LNCaP clone FGC (cell line): ENCODE data around the gene CYP2A6.
"Not testable (repeated sequence)": the region's sequence is repeated elsewhere in the genome, so short reads cannot be mapped to it uniquely, and the experiment has no call there.

ENCODE experiments used
- DNase-seq: peaks from one replicate; pipeline ENCODE4 v3.0.0-alpha.2; 2011; ENCODE audit warnings: low read depth
- H3K4me3 ChIP-seq: 2 replicates; pipeline ENCODE4 v1.5.1; 2011; ENCODE audit warnings: mild to moderate bottlenecking, low read depth, low read length, control low read depth
- TF ChIP-seq, protein P1 (sequence below): IDR thresholded peaks from 2 replicates; pipeline ENCODE4 v1.5.1; 2012; ENCODE audit warnings: mild to moderate bottlenecking; ENCODE audit not compliant: control insufficient read depth, insufficient read depth; ENCODE audit errors: extremely low read depth

CYP2A6 gene

DNA sequence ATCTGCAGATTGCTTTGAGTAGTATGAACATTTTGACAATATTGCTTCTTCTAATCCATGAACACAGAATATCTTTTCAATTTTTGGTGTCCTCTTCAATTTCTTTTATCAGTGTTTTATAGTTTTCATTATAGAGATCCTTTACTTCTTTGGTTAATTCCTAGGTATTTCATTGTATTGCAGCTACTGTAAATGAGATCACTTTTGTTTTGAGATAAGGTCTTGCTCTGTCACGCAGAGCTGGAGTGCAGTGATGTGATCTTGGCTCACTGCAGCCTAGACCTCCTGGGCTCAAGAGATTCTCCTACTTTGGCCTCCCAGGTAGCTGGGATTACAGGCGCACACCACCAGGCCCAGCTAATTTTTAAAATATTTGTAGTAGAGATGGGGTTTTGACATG, 22.0 kb upstream of the CYP2A6 start:
- H3K4me3 ChIP-seq, result no peak overlapping the region
- TF ChIP-seq, protein P1, sequence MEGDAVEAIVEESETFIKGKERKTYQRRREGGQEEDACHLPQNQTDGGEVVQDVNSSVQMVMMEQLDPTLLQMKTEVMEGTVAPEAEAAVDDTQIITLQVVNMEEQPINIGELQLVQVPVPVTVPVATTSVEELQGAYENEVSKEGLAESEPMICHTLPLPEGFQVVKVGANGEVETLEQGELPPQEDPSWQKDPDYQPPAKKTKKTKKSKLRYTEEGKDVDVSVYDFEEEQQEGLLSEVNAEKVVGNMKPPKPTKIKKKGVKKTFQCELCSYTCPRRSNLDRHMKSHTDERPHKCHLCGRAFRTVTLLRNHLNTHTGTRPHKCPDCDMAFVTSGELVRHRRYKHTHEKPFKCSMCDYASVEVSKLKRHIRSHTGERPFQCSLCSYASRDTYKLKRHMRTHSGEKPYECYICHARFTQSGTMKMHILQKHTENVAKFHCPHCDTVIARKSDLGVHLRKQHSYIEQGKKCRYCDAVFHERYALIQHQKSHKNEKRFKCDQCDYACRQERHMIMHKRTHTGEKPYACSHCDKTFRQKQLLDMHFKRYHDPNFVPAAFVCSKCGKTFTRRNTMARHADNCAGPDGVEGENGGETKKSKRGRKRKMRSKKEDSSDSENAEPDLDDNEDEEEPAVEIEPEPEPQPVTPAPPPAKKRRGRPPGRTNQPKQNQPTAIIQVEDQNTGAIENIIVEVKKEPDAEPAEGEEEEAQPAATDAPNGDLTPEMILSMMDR, result no peak

DNA sequence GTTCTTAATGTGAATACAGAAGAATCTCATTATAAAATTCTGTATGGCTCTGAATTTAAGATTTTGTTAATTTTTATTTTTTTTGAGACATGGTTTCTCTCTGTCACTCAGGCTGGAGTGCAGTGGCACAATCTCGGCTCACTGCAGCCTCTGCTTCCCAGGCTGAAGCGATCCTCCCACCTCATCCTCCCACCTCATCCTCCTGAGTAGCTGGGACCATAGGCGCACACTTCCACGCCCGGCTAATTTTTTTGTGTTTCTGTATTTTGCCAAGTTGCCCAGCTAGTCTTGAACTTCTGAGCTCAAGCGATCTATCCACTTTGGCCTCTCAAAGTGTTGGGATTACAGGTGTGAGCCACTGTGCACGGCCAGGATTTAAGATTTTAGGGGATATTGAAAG, 17.5 kb upstream of the CYP2A6 start:
- DNase-seq, result no peak
- TF ChIP-seq, protein P1, result no peak
- H3K4me3 ChIP-seq, result no peak overlapping the region

More for the DNA sequence above, 22.0 kb upstream of the CYP2A6 start:
- DNase-seq, result no peak

DNA sequence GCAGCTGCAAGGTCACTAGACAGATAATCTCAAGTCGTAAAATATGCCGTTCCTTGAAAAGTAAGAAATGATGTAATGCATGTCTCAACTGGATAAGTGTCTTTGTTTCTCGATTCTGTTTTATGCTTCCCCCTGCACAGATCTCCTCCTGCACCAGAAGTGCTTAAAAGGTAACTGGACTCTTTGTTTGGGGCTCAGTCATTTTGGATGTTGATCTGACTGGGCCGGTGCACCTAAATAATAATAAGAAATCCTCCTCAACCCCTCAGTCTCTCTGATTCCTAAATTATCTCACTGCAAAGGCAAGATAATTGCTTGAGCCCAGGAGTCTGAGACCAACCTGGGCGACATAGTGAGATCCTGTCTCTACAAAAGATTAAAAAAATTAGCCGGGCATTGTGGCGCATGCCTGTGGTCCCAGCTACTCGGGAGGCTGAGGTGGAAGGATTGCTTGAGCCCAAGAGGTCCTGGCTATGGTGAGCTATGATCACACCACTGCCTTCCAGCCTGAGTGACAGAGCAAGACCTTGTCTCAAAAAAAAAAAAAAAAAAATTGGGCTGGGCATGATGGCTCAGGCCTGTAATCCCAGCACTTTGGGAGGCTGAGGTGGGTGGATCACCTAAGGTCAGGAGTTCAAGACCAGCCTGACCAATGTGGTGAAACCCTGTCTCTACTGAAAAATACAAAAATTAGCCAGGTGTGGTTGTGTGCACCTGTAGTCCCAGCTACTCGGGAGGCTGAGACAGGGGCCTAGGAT, 14.7 kb upstream of the CYP2A6 start:
- H3K4me3 ChIP-seq, DNase-seq: not testable (repeated sequence)

DNA sequence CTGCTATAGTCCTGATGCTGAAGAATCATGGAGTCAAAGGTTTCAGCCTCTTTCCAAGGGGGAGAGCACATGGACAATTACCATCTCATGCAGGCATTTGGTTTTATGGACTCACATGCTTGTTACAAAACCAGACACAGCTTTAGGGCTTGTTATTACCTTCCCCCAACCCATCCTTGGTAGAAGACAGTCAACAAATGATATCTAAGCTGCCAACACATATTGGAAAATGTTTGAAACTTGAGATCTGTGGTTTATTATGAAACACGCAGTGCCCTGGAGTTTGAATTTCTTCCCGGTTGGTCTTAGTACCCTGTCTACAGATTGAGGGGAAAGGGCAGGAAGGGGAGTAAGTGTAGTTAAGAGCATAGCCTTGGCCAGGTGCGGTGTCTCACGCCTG, 12.5 kb upstream of the CYP2A6 start:
- H3K4me3 ChIP-seq, result no peak overlapping the region
- TF ChIP-seq, protein P1, result no peak
- DNase-seq, result no peak

DNA sequence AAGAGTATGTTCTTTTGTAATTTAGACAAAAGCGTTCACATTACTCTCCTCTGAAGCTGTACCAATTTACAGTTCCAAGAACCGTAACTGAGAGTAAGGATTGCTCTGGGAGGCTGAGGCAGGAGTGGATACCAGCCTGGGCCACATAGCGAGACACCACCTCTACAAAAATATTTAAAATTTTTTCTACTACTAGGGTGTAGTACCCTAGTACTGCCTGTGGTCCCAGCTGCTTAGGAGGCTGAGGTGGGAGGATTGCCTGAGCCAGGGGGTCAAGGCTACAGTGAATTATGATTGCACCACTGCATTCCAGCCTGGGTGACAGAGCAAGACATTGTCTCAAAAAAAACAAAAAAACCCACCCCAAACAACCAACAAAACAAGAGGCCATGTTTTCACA, 12.1 kb upstream of the CYP2A6 start:
- DNase-seq, result no peak
- TF ChIP-seq, protein P1, result no peak
- H3K4me3 ChIP-seq, result no peak overlapping the region

DNA sequence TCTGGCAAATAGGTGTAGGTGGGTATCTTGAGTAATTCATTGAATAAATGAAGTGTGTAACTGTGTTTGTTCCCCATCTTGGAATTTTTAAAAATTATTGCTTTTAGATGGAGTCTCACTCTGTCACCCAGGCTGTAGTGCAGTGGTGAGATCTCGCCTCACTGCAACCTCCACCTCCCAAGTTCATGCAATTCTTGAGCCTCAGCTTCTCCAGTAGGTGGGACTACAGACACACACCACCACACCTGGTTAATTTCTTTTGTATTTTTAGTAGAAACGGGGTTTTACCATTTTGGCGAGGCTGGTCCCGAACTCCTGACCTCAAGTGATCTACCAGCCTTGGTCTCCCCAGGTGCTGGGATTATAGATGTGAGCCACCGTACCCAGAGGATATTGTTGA, 7.9 kb upstream of the CYP2A6 start:
- no peak for DNase-seq
- TF ChIP-seq, protein P1, result no peak
- H3K4me3 ChIP-seq, result no peak overlapping the region

DNA sequence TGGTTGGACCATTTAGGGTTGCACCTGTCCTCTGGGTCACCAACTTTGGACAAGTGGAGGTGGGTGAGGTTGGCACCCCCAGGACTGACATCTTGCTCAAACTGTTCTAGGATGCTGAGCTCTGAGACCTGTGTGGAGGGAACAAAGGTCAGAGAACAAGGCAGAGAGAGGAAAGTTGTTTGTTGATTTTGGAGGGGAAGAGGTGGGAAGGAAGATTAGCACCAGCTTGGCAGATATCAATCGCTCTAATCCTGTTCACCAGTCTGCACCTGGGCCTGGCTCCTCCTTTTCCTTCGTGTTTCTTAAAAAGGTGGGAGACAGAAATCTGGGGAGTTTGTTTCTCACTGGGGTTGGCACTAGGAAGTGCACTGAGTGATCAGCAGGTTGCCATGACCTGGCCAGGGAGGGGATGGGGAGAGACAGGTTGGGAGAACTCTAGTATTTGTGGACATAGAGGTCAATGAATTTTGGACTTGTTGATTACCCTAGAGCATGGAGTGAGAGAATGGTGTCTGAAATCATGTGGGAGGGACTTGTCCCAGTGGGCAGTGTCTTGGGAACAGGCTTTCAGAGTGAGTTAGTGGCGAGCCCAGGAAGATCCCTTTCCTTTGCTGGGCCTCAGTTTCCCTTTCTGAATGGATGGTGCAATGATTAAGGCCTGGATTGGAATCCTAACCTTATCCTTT, 2.4 kb upstream of the CYP2A6 start:
- not testable (repeated sequence) for DNase-seq, H3K4me3 ChIP-seq

DNA sequence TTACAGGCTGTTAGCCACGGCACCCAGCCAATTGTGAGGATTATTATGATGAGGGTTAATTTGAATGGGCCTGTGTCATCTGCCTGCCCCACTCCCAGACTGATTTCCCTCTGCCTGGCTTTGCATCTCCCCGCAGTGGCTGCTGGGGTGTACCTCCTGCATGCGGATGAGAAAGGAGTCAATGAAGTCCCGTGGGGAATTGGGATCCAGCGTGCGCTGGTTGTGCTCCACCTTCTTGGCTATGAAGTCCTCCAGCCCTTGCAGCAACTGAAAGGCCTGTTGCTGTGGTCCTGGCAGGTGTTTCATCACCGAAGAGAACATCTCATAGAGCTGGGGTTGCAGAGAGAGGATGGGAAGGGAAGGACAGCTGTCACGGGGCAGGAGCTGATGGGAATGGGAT, 3.5 kb downstream of the CYP2A6 start:
- H3K4me3 ChIP-seq, DNase-seq: not testable (repeated sequence)

DNA sequence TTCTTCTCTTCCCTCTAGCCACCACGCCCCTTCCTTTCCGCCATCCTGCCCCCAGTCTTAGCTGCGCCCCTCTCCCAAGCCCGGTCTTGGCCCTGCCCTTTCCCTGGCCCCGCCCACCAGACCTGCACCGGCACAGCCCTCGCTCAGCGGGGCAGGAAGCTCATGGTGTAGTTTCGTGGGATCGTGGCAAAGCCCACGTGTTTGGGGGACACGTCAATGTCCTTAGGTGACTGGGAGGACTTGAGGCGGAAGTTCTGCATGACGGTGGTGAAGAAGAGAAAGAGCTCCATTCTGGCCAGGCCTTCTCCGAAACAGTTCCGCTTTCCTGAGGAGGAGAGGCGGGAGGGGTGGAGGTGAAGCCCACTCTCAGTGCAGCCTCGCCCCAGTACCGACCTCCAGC, 6.6 kb downstream of the CYP2A6 start:
- not testable (repeated sequence) for DNase-seq, H3K4me3 ChIP-seq

DNA sequence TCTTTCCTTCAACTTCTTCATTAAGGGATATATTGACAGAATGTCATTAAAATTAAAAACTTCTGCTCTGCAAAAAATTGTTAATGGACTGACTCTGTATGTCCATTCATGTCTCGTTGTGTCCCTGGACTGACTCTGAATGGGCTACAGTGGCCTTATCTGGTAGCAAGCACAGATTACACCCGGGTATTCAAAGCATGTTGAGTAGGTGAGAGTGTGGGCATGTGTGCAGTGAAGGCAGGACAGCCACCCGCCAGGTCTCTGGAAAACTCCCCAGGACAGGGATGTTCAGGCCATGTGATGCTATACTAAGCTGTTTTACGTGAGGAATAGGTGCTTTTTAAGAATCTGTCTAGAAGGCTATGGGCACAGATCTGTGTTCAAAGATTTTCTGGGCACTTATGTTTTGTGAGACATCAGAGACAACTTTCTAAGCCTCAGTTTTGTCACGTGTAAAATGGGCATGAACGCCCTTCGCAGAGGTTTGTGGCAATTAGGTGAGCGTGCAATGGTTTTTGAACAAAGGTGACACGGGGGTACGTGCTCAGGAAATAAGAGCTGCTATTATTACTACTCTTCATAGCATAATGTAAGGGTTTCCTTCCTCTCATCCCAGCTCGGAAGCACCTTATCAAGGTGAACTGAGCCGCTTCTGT, 7.1 kb downstream of the CYP2A6 start:
- DNase-seq, H3K4me3 ChIP-seq: not testable (repeated sequence)

DNA sequence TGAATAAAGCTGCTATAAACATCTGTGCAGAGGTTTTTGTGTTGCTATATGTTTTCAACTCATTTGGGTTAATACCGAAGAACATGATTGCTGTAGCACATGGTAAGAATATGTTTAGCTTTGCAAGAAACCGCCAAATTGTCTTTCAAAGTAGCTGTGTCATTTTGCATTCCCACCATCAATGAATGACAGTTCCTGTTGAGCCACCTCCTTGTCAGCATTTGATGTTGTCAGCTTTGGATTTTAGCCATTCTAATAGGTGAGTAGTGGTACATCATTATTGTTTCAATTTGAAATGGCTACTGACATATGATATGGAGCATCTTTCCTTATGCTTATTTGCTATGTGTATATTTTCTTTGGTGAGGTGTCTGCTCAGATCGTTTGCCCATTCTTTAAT, 8.2 kb downstream of the CYP2A6 start:
- not testable (repeated sequence) for DNase-seq

DNA sequence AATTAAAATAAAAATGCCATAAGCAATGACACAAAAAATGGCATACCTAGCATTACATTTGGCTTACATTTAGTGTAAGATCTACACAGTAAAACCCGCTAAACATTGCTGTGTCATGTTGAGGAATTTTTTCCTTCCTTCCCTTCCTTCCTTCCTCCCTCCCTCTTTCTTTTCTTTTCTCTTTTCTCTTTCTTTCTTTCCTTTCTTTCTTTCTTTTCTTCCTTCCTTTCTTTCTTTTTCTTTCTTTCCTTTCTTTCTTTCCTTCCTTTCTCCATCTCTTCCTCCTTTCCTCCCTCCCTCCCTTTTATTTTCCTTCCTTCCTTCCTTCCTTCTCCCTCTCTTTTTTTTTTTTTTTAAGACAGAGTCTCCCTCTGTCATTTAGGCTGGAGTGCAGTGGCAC, 11.8 kb downstream of the CYP2A6 start:
- DNase-seq, H3K4me3 ChIP-seq: not testable (repeated sequence)

More for the DNA sequence above, 8.2 kb downstream of the CYP2A6 start:
- not testable (repeated sequence) for H3K4me3 ChIP-seq
